Esophagus squamous epithelium (tissue), 5 donors: ENCODE results near the gene DSC1. TPM values are rescaled to one million over a fixed set of nuclear protein-coding genes. Genes with fewer than 3 reads are reported as not detected.

Source experiments
- DNase-seq: peaks from one replicate; lab custom pipeline; 2025; lab: John Stamatoyannopoulos, UW
- H3K27ac ChIP-seq, 4 donors: fragments of 200-600 bp; sonication (generic); one replicate each; pipeline ENCODE4 v1.5.1; 2016 to 2019; ENCODE audit warnings: mild to moderate bottlenecking in 1 of 4
- H3K27me3 ChIP-seq, 4 donors: fragments of 200-600 bp; sonication (generic); 1 replicate in 3 of 4; 2 replicates in 1 of 4; pipeline versions ENCODE4 v1.5.1 to v1.6.0; 2017 to 2021; ENCODE audit warnings: antibody characterized with exemption in 1 of 4
- H3K36me3 ChIP-seq, 3 donors: fragments of 200-600 bp; sonication (generic); one replicate each; pipeline ENCODE4 v1.5.1; 2016 to 2019
- H3K4me1 ChIP-seq, 3 donors: fragments of 200-600 bp; sonication (generic); one replicate each; pipeline ENCODE4 v1.5.1; 2017 to 2019
- H3K4me3 ChIP-seq, 4 donors: fragments of 200-600 bp; sonication (generic); 1 replicate in 3 of 4; 2 replicates in 1 of 4; pipeline ENCODE4 v1.5.1; 2016 to 2019; ENCODE audit warnings: mild to moderate bottlenecking in 2 of 4, moderate library complexity in 1 of 4
- H3K9me3 ChIP-seq, 3 donors: fragments of 200-600 bp; sonication (generic); one replicate each; pipeline ENCODE4 v1.5.1; 2016 to 2019
- POLR2A ChIP-seq, 4 donors: fragments of 450-650 bp; IDR thresholded peaks; one replicate each; pipeline ENCODE4 v1.6.1; 2017; ENCODE audit warnings: antibody characterized with exemption in 4 of 4, mild to moderate bottlenecking in 4 of 4, moderate library complexity in 3 of 4
- WGBS, 2 donors: methylation state at CpG; one replicate each; pipeline ENCODE4 v1.1.5; 2018; 5-methylcytosine and 5-hydroxymethylcytosine counted together
- intact Hi-C: fragments of 100-400 bp; cut with DNase I; formaldehyde crosslinking; loops from one replicate; pipeline ENCODE4 v1.15.0; 2022
- total RNA-seq, 4 donors: library from RNA; depleted of rRNA; stranded (reverse); fragments of >200 nt; gene quantifications; one replicate each; pipeline ENCODE4 v1.1.0, GENCODE V29; 2016
- TF ChIP-seq, protein P1 (sequence below), 6 experiments: fragments of 450-650 bp in 4 of 6; fragments of 200-600 bp in 2 of 6; sonication (generic) in 2 of 6; IDR thresholded peaks; one replicate each; pipeline ENCODE4 v1.5.1; 2016 to 2019; ENCODE audit warnings: antibody characterized with exemption in 6 of 6, mild to moderate bottlenecking in 4 of 6, moderate library complexity in 4 of 6
- donor health status: DM: yes; HTN: yes; CAD: no.

Gene DSC1
- total RNA-seq, 4 donors from 2014 or later = 0.29 to 1.1 (median 0.60) TPM

DNA sequence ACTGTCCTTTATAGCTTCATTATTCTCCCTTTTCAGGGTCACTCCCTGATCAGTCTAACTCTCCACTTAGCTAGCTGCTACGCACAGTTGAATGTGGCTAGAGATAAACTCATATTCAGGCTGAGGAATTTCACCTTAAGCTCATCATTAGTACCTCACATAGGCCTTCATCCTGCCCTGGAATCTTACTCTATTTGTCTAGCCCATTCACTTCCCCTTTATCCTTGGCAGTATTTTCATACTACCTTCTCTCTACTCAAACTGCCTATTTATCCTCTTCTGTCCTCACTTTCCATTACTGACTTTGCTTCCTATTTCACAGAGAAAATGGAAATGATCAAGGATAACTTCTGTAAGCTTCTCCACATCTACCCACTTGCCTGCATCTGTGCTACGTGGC is 49.9 kb downstream of the DSC1 start:
- H3K27ac ChIP-seq = no peak overlapping the region
- H3K4me1 ChIP-seq = no peaks in the 10 kb centered on the region
- H3K27me3 ChIP-seq = no peaks in the 10 kb centered on the region
- intact Hi-C loops = no loop called here
- no peak for DNase-seq
- H3K4me3 ChIP-seq = no peak overlapping the region
- H3K36me3 ChIP-seq = no peaks in the 10 kb centered on the region
- no peaks in the 10 kb centered on the region for H3K9me3 ChIP-seq
- 73 to 74% methylated on average over 2 of the region's 2 CpGs for WGBS, 2 donors
- TF ChIP-seq, protein P1, sequence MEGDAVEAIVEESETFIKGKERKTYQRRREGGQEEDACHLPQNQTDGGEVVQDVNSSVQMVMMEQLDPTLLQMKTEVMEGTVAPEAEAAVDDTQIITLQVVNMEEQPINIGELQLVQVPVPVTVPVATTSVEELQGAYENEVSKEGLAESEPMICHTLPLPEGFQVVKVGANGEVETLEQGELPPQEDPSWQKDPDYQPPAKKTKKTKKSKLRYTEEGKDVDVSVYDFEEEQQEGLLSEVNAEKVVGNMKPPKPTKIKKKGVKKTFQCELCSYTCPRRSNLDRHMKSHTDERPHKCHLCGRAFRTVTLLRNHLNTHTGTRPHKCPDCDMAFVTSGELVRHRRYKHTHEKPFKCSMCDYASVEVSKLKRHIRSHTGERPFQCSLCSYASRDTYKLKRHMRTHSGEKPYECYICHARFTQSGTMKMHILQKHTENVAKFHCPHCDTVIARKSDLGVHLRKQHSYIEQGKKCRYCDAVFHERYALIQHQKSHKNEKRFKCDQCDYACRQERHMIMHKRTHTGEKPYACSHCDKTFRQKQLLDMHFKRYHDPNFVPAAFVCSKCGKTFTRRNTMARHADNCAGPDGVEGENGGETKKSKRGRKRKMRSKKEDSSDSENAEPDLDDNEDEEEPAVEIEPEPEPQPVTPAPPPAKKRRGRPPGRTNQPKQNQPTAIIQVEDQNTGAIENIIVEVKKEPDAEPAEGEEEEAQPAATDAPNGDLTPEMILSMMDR (IDR thresholded peaks at IDR 0.05) = no peak
- TF ChIP-seq POLR2A (IDR thresholded peaks at IDR 0.05) = no peak

DNA sequence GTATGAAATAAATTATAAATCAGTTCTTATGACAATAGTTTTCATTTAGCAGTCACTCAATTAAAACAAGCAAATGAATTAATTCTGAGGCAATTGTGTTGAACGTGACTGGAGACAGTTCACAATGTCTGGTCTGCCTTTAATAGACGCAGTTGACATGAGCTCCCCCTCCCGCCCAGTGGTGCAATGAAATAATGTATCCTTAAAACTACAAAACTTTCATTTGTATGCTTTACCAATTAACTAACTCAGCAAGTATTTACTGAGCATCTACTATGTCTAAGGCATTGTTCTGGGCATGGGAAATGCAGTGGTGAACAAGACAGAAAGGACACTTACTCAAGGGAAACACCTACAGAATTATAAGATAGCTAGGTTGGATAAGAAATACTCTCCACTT is 56.9 kb downstream of the DSC1 start:
- Histone ChIP-seq H3K9me3 (no peaks in the 10 kb centered on the region), H3K27ac (no peak overlapping the region), H3K4me3 (no peak overlapping the region), H3K4me1 (peaks cover 0 to 26% (median 0%) of the 10 kb centered on the region in 3 donors), H3K27me3 (peaks cover 0 to 19% (median 0%) of the 10 kb centered on the region in 4 donors), H3K36me3 (no peaks in the 10 kb centered on the region)
- 88 to 89% methylated on average over 3 of the region's 3 CpGs for WGBS, 2 donors
- TF ChIP-seq, protein P1 (IDR thresholded peaks at IDR 0.05) = no peak
- no peak for TF ChIP-seq POLR2A (IDR thresholded peaks at IDR 0.05)
- intact Hi-C loops = loop anchor here (10.0 kb wide), 1 partner anchor 99 kb away; no protein-coding TSS in a partner anchor
- DNase-seq = no peak

DNA sequence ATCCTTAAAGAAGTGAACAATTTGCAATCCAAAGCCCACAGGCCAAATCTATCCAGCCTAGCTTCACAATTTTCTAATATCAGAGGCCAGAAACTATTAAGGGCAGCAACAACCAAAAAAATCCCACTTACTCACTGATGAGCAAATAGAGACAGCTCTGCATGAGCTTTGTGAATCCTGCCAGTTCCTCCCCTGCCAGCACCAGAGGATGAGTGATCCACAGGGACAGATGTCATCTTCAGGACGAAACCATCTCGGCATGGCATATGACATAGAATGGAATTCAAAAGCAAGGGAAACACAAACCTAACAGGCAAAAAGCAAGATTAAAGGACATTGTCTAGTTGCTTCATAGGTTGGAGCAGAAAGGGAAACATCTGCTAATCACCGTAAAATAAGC is 58.2 kb downstream of the DSC1 start:
- WGBS, 2 donors = 55 to 57% methylated on average over 2 to 3 of the region's 3 CpGs

DNA sequence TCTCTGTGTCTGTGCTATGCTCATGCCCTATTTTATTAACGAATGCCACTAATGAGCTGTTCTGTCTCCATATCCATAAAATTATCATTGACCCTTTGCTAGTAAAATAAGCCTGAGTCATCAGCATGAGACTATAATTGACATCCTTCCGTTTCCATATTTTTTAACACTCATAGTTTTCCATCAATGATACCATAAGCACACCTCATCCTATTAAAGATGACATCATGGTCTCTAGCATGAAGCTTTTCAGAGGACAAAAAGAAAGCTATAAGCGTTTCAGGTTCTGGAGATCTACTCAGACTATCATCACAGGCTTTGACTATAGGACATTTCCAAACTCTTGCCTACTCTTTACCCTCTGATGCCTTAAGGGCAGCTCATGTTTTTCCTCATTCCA is 59.2 kb downstream of the DSC1 start:
- Histone ChIP-seq H3K36me3 (no peaks in the 10 kb centered on the region), H3K4me1 (peaks cover 0 to 40% (median 0%) of the 10 kb centered on the region in 3 donors), H3K27me3 (peaks cover 0 to 28% (median 0%) of the 10 kb centered on the region in 4 donors), H3K9me3 (no peaks in the 10 kb centered on the region), H3K27ac (peak overlapping the region; percentile 93 to 99 (median 96)), H3K4me3 (no peak overlapping the region)
- intact Hi-C loops = loop anchor here (10.0 kb wide), 1 partner anchor 101 kb away; no protein-coding TSS in a partner anchor
- WGBS, 2 donors = 44 to 55% methylated on average over 3 of the region's 3 CpGs
- DNase-seq = no peak
- TF ChIP-seq, protein P1 (IDR thresholded peaks at IDR 0.05) = no peak
- TF ChIP-seq POLR2A (IDR thresholded peaks at IDR 0.05) = no peak

More for the DNA sequence above, 58.2 kb downstream of the DSC1 start:
- intact Hi-C loops = loop anchor here (10.0 kb wide), 1 partner anchor 100 kb away; no protein-coding TSS in a partner anchor
- Histone ChIP-seq H3K27ac (no peak overlapping the region), H3K4me3 (no peak overlapping the region), H3K27me3 (peaks cover 0 to 28% (median 0%) of the 10 kb centered on the region in 4 donors), H3K36me3 (no peaks in the 10 kb centered on the region), H3K9me3 (no peaks in the 10 kb centered on the region), H3K4me1 (peaks cover 0 to 33% (median 0%) of the 10 kb centered on the region in 3 donors)
- no peak for TF ChIP-seq POLR2A (IDR thresholded peaks at IDR 0.05)
- TF ChIP-seq, protein P1 (IDR thresholded peaks at IDR 0.05) = no peak
- DNase-seq = no peak

DNA sequence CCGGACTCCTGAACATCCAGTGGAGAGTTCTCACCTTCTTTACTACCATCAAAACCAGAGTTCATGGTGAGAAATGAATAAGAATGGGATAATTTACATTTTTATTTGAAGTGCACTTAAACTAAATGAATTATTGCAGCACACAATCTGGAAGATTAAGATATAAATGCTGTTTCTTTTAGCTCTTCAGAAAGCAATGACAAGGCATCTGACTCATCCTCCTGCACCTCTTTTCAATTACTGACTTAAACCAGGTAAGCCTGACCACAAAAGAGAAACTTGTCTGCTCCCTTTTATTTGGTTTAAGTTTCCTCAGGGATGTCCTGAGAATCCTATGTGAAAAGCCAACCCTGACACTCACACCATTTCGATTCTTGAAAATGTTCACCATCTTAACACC is 59.7 kb downstream of the DSC1 start:
- Histone ChIP-seq H3K27me3 (peaks cover 0 to 28% (median 0%) of the 10 kb centered on the region in 4 donors), H3K36me3 (no peaks in the 10 kb centered on the region), H3K27ac (peak overlapping the region; percentile 93 to 99 (median 96)), H3K9me3 (no peaks in the 10 kb centered on the region), H3K4me1 (peaks cover 0 to 40% (median 0%) of the 10 kb centered on the region in 3 donors), H3K4me3 (peak overlapping the region in 1 of 4 donors; percentile 77)
- DNase-seq = no peak
- no peak for TF ChIP-seq POLR2A (IDR thresholded peaks at IDR 0.05)
- TF ChIP-seq, protein P1 (IDR thresholded peaks at IDR 0.05) = no peak
- intact Hi-C loops = loop anchor here (10.0 kb wide), 1 partner anchor 102 kb away; no protein-coding TSS in a partner anchor
- WGBS, 2 donors = 48 to 51% methylated on average over 2 of the region's 2 CpGs
